GM12892 (cell line): Measurements from ENCODE around the gene SLC2A4RG.

ENCODE experiments used
- POLR2A ChIP-seq: IDR thresholded peaks from 2 replicates; pipeline ENCODE4 v1.6.1; 2011; ENCODE audit warnings: low read depth, low read length, control low read depth
- POLR2AphosphoS5 ChIP-seq: IDR thresholded peaks from 2 replicates; pipeline ENCODE4 v1.6.1; 2011; ENCODE audit warnings: low read depth, low read length, control low read depth

- no peak for TF ChIP-seq POLR2A
- no peak for TF ChIP-seq POLR2AphosphoS5
These were observed 45.6 kb upstream of the SLC2A4RG start for GRCh38 chr20:63693733-63694583.
